Middle frontal gyrus (tissue), 1 donor: ENCODE measurements around the gene DOCK2.
"Not testable (repeated sequence)": the region's sequence is repeated elsewhere in the genome, so short reads cannot be mapped to it uniquely, and the experiment has no call there.

Experiments used
- DNase-seq: peaks from one replicate; pipeline ENCODE4 v3.0.0-alpha.2; 2015; ENCODE audit warnings: low spot score; ENCODE audit errors: extremely low spot score

Gene DOCK2

DNA sequence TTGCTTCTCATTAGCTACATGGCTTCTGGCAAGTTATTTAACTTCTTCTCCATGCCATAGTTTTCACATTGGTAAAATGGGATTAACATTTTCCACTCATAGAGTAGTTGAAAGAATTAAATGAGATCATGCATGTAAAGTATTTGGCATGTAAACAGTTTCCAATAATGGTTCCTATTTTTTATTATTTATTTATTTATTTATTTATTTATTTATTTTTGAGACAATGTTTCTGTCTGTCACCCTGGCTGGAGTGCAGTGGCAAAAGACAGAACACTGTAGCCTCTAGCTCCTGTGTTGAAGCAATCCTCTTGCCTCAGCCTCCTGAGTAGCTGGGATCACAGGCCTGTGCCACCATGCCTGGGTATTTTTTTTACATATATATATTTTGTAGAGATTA is 117.7 kb downstream of the DOCK2 start:
- no peak for DNase-seq

DNA sequence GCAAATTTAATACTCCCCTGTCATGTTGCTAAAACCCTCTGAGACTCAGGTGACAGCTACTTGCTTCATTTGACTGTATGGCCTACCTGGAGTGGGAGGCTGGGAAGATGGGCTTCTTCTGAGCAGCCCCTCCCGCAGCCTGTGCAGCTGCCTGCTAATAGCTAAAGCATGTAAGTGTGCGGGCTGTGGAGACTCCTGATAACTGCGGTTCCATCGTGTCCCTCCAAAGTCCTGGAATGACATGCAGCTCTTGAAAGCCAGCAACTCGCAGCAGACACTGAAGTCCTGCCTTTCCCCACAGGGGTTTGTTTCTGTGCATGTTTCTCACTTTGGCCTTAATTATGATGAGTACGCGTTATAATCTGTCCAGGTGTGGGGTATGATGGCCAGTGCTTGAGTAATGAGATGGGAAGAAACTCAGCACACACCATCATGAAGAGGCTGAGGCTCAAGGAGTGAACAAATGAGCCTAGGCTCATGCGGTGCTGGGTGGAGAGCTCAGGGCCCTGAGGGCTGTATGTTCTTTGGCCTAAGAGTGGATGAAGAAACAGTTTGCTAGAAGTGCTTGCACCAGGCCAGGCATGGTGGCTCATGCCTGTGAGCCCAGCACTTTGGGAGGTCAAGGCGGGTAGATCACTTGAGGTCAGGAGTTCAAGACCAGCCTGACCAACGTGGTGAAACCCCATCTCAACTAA is 119.1 kb downstream of the DOCK2 start:
- DNase-seq = no peak

DNA sequence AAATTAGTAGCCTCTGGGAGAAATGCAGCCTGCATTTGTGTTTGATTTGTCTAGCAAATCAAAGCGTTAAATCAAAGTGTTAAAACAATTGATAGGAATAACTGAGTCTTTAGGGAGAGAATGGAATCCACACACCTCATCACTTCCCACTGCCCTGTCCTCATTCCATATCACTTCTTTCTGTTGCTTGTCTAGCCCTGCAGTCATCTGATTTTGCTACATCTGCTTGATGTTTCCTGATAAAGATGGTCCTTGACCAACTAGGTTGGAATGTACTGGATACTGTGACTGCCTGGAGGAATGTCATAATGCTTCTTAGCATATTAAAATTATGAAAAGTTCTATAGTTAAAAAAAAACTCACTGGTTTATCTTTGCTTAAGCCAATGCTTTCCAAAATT is 119.9 kb downstream of the DOCK2 start:
- no peak for DNase-seq

DNA sequence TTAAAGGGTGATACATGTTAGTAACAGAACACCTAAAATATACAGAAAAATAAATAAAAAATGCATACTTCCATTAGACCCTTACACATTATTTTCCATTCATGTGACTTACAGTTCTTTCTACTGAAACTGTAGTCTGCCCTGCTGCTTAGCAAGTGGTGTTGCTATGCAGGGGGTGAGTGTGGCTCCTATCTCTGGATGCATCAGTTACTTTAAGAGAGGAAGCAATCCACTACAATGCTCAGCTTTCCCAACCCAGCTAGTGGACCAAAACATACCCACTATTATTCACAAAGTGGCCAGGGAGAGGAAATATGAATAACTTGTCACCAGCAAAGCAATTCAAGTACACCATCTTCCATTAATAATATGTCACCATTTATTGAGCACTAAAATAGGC is 121.8 kb downstream of the DOCK2 start:
- DNase-seq = no peak

DNA sequence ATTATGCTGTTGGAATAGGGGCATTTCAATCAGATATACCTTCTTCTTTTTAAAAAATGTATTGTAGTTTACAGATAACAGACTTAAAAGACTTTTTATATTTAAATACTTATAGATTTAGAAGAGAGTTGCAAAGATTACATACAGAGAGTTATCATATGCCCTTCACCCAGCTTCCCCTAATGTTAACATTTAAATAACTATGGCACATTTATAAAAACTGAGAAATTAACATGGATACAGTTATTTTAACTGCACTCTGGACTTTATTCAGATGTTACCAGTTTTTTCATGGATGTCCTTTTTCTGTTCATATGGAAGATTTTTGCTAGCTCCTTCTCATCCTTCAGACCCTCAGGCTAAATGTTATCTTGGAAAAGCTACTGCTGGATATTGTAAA is 123.2 kb downstream of the DOCK2 start:
- DNase-seq = no peak

DNA sequence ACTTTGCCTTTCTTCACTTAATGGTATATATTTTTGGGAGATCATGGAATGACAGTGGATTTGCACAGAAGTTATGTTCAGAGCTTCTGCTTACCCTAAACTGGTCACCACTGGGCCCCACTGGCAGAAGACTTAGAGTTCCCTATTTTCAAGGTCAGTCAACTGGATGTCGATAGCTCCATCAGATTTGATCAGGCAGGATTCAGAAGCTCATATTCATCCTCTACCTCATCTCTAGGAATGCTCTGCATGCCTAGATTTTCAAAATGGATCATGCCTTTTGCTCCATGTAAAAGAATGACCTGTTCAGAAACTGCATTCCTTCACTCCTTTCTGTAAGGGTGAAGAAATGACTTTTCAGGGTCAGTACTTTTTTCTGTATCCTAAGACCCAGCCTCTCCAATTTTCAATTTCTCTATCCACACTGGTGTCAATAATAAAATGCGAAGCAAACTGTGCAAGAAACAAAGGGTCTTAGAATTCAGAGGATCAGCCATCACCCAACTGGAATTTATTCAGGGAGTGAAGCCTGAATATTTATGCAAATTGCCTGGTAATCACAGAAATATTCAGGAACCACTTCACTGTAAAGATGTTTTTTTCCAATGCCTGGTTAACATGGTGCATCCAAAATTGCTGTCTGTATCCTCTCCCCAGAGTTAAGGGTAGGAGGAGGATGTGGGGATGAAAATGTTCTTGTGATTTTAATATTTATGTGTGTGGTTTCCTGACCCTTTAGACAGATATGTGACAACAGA is 125.4 kb downstream of the DOCK2 start:
- no peak for DNase-seq

DNA sequence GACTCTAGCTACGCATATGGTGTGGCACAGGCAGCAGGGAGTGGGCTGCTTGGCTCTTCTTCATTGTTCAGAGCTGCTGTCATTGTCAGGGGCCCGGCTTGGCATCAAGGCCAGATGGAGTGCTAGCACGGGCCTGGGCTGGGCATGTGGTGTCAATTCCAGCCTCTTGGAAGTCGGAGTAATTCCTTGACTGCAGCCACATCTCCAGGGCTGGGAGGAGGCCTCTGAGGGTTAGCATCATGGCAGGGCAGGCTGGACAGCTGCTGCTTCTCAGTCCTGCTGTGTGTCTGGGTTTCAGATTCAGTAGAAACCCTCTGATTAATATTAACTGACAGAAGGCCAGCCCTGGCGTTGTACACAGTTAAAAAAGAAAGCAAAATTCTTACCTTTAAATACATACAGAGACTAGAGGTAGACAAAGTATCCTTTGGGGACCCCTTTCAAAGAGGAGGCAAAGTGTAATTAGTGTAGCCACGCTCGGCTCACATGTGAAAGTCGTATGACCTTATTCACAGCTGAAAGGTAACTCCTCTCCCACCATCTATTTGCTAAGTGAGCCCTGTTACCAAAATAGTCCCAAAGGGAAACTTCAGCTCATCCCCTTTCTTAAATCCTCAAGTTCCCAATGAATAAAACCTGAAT is 126.4 kb downstream of the DOCK2 start:
- no peak for DNase-seq

DNA sequence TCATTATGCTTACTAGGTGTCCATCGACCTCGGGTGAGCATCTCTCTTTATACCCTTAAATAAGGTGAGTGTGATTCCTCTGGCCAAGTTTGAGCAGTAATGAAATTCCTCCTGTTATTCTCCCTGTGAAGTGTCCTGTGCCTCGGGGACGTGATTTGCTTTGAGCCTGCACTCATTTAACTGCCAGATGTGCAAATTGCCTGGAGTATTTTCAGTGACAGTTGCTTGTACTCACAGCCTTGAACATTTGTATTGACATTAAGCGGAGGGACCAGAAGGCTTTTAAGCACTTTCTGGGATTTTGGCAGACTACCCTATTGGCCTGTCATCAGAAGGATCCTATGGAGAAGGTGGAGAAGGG is 126.9 kb downstream of the DOCK2 start:
- no peak for DNase-seq

DNA sequence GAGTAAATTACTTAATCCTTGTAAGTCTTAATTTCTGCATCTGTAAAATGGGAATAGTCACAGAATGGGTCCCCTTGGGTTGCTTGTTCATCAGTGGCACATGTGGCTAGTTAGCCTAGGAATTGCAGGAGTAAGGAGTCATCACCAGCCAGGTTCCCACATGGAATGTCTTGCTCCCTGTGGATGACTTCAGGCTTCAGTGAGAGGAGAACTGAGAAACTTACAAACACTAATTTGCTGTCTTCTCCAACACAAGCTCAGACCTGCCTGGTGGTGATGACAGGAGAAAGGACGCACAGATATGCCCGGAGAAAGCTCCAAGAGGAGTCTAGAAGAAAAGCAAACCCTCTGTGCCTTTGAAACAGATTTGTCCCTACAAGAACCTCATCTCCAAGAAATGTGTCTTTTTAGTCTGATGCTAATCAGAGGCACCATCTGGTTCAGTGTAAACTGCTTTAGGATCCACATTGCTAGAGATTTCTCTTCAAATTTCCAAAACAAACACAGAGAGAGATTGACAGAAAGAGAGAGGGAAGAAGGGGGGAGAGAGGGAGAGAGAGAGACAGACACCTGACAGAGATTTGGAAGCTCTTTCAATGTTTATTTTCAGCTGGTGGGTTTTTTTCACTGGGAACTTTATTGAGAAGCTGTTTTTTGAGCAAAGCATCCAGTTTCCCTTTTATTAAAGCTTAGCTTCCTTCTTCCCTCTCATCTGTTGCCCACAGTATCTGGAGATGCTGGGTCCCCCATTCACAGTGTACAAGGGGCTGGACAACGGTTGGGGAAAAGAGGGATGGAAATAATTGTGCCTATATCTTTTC is 128.3 kb downstream of the DOCK2 start:
- DNase-seq = no peak

DNA sequence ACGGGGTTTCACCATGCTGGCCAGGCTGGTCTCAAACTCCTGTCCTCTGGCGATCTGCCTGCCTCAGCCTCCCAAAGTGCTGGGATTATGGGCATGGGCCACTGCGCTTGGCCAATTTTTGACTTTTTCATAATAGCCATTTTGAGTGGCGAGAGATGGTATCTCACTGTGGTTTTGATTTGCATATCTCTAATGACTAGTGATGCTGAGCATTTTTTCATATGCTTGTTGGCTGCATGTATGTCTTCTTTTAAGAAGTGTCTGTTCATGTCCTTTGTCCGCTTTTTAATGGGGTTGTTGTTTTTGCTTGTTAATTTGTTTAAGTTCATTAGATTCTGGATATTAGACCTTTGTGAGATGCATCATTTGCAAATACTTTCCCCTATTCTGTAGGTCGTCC is 129.9 kb downstream of the DOCK2 start:
- DNase-seq = not testable (repeated sequence)

DNA sequence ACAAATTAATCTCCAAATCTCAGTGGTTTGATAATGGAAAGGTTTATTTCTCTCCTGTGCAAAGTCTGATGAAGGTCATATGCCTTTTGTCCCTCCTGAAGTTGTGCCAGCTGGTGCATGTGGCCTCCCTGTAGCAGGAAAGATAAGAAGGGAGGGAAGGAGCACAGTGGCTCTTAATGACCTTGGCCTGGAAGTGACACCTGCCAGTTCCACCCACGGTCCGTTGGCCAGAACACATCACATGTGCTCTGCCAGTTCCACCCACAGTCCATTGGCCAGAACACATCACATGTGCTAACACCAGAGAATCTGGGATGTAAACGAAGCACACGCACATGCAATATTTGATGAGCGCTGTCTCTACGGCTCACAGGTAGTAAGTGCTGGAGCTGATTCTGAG is 130.9 kb downstream of the DOCK2 start:
- no peak for DNase-seq

DNA sequence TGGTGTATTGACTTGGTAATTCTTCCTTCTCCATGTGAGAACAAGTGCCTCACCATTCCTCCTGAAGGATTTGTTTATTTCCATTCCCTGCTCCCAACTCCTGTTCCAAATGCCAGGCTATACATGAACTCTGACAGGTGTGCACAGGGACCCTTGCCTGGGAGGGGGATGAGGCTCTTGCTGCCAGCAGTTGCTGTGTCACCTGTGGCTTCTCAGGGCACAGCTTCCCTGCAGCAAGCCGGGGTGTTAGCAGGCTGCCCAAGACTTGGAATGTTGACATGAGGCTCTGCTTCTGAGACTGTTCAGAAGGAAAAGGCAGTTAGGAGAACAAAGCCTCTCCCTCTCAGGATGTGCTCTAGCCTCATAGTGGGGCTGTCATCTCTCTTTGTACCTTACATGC is 131.3 kb downstream of the DOCK2 start:
- DNase-seq = no peak

DNA sequence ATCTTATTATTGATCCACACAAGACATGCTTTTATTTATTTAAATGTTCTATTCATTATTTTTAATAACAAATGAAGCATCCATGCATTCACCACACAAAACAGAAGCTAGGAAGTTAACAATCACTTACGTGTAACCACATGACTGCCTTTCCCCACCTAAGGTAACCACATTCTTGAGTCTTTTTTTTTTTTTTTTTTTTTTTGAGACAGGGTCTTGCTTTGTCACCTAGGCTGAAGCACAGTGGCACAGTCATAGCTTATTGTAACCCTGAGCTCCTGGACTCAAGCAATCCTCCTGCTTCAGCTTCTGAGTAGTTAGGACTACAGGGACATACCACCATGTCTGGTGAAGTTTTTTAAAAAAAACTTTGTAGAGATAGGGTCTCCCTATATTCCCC is 133.0 kb downstream of the DOCK2 start:
- DNase-seq = no peak

DNA sequence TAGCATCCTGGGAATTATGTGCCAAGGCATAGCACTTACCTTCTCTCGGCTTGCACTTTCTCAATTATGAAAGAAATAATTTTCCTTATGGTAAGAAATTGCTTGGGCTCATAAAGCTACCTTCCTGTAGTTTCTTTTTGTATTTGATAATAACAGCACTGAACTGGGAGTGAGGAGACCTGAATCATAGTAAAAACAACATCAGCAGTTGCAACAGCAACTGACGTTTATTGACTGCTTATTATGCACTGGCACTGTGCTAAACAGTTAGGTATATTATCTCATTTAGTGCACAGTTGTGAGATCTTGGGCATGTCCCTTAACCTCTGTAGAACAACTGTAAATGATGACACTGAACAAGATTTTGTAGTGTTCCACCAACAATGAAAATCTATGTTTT is 135.2 kb downstream of the DOCK2 start:
- no peak for DNase-seq

DNA sequence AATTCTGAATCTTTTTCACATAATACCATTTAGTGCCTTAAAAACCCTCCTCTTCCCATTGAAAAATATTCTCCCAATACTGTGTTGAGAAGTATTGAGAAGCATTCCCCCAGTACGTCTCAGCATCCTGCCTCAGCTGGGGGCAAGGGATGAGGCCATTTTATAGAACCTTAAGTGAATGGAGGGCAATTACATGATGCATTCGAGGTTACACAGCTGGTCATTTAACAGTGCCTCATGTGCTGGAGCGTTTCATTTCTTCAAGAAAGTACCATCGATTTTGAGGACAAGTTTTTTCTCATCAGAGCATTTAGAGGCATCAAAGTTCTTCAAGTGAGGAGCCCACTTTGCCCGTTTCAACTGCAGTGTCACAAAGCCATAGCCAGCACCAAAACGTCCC is 135.6 kb downstream of the DOCK2 start:
- no peak for DNase-seq

DNA sequence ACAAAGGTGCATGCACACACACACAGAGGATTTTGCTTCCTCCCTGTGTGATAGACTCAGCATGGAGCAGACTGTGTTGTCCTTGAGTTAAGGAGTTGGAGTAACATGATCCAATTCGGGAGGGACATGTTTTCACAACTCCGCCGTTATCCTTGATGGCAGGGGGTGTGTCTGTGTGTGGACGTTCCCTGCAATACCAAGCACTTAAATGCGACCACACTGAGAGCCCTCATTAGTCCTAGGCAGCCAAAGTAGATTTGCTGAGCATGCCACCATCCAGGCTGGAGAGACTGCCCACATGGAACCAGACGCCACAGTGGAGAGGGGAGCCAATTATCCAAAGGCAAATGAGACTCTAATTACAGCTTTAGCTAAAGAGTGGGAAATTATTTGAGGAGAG is 140.1 kb downstream of the DOCK2 start:
- DNase-seq = no peak

DNA sequence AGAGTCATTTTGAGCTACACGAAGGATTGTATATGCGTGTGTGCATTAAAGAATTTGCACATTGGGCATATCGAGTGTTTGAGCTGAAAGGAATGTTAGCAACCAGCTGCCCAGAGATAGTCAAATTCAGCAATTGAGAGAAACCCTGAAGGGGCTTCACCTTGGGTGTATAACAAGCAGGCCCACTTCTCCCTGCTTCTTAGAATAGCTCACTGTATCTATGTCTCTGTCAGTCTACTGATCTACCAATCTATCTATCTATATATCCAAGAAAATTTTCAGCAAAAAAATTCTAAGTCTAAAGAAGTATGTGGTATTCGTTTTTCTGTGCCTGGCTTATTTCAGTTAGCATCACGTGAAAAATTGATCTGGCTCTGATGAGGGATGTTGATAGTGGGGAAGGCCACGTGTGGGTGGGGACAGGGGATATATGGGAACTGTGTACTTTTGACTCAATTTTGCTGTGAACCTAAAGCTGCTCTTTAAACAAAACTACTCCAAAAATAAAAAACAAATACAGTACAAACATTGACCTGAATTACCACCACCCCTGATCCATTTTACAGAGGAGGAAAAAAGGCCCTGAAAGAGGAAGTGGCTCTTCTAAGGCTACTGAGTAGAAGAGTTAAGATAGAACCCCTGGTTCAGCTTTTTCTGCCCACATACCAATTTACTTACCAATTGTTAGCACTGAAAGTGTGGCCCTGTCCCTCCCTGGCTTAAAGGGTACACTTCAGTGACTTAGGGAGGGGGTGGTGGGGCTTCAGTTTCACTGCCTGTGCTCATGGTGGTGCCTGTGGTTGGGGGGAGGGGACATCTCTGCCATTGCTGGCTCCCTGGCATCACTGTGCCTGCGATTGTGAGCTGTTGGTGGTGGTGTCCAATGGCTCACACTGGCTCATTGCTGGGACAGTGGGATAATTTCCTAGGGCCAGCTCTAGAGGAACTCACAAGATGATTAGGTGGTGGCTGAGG is 141.8 kb downstream of the DOCK2 start:
- no peak for DNase-seq

DNA sequence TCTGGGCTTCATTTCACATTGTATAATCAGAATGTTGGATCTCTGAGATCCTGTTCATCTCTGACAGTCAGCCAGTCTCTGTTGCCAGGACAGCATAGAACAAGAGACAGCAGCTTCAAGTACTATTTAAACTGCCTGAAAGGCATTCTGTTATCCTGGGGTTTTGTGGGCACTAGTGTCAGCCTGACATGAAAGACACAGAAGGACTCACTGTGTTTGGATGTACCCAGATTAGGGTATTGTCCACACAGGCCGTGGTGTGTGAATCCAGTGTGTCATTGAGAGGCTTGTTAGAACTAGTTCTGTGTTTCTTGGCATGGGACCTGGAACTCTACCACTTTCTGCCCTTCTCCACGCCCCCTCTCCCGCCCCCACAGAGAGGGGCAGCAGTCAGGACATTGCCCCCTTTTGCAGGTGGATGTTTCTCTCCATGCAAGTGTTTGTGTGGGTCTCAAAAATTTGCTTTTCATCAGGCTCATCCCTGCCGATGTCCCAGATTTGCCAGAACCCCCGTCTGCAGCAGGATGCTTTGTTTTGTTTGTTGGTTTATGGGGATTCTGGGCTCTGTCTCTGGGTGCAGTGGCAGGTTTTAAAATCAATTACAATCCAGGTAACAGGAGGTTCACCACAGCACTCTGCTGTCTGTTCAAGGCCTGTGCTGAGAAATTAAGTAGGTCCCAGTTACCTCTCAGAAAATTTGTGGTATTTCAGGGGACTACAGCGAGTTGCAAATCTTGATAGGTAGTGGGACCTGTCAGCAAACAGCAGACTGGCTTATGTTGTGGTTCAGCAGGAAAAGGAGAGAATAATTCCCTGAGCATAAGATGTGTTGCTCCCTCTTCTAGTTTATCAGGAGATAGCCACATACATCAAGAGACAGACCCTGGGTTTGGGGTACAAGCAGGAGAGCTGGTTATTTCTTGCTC is 144.6 kb downstream of the DOCK2 start:
- DNase-seq = no peak

DNA sequence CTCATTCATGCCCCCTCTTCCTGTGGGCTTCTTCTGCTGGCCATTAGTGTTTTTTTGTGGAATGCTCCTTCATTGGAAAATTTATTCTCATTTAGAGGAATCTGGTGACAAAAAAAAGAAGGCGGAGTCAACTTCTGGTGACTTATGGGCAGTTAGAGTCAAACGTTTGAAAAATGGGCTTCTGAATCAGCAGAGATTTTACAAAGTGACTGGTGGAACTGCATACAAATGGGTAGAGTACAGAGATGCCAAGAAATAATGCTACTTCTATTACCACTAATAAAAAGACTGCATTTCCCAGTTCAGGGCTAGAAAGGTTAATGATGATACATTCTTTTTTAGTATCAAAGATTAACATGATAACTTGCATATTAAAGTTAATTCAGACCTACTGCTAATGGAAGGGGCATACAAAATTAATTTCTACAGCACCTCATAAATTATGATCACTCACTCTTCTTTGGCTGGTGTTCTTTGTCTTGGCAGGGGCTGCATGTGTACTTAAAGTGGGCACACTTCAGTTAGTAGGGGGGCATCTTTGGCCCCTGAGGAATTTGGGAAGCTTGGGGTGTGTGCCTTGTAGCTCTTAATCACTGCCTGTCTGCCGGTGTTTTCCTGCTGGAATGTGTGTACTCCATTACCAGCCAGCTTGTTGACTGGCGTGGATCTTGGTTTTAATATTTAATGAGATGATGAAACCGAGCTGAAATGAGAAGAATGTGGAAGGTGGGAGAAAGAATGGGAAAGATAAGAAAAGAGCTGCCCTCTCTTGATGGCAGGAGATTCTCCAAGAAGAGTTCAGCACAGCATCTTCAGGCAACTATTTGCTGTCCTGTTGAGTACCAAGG is 148.9 kb downstream of the DOCK2 start:
- no peak for DNase-seq
